AG10803 (cell line): ENCODE results near the gene F8.

Source experiments
- DNase-seq: peaks from one replicate; pipeline ENCODE4 v3.0.0; 2010; ENCODE audit warnings: low read depth
- H3K4me3 ChIP-seq: 2 replicates; pipeline ENCODE4 v1.5.1; 2011; ENCODE audit warnings: mild to moderate bottlenecking, low read length, control low read depth
- TF ChIP-seq, protein P1 (sequence below): conservative IDR thresholded peaks from 2 replicates; pipeline ENCODE4 v1.5.1; 2011; ENCODE audit warnings: mild to moderate bottlenecking, low read length, control low read depth, inconsistent platforms

Gene F8

DNA sequence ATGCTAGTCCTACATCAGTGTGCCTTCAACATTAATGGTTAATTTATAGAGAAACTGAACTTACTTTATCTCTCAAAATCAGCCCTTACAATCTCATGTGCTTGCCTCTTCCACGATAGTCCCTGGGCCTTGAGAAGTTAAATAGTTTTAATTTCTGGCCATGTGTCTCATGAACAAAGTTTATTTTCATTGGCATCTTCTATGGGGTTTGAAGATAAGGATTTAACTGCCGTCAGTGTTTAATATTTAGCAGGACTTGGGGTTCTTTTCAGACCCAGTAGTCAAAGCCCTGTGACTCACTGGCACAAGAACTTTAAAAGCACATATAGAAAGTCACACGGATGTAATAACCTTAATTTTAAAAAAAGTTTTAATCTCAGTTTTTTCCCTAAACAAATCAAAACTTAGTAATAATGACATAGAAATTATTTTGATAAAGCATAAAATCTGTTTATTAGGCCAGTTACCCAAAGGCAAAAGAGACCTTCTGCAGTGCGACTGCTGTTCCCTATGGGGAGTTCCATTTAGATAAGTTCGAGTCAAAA is 207.2 kb downstream of the F8 start:
- no peak overlapping the region for H3K4me3 ChIP-seq
- TF ChIP-seq, protein P1, sequence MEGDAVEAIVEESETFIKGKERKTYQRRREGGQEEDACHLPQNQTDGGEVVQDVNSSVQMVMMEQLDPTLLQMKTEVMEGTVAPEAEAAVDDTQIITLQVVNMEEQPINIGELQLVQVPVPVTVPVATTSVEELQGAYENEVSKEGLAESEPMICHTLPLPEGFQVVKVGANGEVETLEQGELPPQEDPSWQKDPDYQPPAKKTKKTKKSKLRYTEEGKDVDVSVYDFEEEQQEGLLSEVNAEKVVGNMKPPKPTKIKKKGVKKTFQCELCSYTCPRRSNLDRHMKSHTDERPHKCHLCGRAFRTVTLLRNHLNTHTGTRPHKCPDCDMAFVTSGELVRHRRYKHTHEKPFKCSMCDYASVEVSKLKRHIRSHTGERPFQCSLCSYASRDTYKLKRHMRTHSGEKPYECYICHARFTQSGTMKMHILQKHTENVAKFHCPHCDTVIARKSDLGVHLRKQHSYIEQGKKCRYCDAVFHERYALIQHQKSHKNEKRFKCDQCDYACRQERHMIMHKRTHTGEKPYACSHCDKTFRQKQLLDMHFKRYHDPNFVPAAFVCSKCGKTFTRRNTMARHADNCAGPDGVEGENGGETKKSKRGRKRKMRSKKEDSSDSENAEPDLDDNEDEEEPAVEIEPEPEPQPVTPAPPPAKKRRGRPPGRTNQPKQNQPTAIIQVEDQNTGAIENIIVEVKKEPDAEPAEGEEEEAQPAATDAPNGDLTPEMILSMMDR: no peak
- no peak for DNase-seq

DNA sequence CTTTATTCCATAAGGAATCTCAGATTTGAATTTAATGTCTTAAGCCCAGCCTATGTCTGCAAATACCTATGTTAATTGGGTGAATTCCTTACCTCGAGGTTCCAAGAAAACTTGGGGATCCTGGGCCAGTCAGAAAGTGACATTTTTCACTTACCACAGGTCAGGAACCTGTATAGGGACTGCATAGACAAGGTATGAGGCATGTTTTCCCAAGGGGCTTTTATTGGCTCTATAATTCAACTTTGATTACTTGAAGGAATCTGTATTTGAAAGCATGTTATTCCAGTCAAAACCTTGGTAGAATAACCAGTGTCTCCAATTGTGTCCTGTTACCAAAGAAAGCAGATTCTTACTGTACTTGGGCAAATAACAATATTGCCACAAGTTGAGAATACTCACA is 208.7 kb downstream of the F8 start:
- H3K4me3 ChIP-seq: no peak overlapping the region
- DNase-seq: no peak
- TF ChIP-seq, protein P1: no peak

DNA sequence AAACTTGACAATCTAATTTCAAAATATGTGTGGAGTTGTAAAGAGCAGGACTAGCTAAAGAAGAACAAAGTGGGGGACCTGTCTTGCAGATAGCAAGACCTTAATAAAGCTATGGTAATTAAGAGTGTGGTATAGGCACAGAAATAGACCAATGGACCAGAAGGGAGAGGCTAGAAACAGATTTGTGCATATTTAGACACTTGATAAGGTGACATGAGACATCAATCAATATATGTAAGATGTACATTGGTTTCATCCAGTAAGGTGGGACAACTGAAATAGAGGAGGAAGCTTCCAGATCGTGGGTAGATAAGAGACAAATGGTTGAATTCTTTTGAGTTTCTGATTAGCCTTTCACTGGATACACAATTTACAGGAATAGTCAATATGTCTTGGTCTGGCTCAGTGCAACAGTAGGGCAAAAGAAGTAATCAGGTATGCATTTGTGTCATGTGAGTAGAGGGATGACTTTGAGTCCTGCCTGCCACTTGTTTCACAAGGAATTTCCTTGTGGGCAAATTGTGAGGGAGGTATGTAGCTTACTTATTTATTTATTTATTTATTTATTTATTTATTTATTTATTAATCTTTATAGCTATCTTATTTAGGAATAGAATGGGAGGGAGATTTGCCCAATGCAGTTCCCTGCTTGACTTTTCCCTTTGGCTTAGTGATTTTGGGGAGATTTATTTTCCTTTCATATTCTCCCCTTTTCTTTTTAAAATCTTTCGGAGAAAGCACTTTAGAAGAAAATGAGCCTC is 210.0 kb downstream of the F8 start:
- TF ChIP-seq, protein P1: no peak
- no peak overlapping the region for H3K4me3 ChIP-seq
- no peak for DNase-seq

DNA sequence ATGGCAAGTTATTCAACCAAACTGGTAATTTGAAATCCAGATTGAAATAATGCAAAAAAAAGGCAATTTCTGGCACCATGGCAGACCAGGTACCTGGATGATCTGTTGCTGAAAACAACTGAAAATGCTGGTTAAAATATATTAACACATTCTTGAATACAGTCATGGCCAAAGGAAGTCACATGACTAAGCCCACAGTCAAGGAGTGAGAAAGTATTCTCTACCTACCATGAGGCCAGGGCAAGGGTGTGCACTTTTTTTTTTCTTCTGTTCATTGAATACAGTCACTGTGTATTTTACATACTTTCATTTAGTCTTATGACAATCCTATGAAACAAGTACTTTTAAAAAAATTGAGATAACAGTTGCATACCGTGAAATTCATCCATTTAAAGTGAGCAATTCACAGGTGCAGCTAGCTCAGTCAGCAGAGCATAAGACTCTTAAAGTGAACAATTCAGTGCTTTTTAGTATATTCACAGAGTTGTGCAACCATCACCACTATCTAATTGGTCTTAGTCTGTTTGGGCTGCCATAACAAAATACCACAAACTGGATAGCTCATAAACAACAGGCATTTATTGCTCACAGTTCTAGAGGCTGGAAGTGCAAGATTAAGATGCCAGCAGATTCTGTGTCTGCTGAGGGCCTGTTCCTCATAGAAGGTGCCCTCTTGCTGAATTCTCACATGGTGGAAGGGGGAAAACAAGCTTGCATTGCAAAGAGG is 212.4 kb downstream of the F8 start:
- TF ChIP-seq, protein P1: no peak
- no peak overlapping the region for H3K4me3 ChIP-seq
- DNase-seq: peak; percentile 20

DNA sequence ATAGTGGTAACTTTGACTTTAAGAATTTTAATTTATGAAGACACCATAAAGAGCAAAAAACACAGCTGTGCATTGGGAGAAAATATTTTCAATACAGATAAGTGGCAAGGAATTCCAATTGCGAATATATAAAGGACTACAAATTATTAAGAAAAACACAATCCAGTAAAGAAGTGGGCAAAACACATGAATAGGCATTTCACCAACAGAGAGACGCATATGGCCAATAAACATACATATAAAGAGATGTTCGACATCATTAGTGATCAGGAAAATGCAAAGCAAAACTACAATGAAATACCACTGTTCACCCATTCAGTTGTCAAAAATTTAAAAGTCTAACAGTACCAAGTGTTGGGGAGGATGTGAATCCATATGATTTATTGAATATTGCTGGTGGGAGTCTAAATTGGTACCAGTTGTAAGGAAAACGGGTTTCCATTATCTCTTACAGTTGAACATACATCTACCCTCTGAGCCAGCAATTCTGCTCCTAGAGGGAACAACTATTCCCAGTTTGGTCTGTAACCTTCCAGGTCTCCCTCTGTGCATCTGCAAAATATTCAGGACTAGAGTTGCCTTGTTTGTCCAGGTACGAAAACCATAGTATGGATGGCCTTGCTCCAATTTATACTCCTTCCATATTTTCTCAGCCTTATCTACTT is 215.6 kb downstream of the F8 start:
- TF ChIP-seq, protein P1: no peak
- no peak overlapping the region for H3K4me3 ChIP-seq
- DNase-seq: no peak

DNA sequence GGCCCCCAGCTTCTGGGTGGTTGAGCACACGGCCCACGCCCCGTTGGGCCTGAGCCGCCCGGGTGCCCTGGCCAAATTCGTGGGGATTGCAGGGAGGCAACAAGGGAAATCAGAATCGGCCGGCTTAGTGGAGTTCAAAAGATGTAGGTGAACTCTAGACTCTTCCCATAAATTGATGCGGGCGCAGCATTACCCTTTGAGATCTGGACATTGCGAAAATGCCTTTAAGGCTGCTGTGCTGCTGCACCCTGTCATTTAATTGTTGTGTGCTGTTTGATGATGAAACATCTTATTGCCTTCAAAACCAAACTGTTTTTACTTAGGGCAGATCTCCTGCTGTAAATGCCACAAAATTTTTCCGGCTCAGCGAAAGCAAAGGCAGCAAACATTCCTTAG is 216.8 kb downstream of the F8 start:
- DNase-seq: peak; percentile 55
- H3K4me3 ChIP-seq: peak overlapping the region; percentile 60
- TF ChIP-seq, protein P1: no peak
